TTC549 (cell line): ENCODE measurements around the gene HECTD2.
"Not testable (repeated sequence)": the region's sequence is repeated elsewhere in the genome, so short reads cannot be mapped to it uniquely, and the experiment has no call there.

ENCODE experiments used
- FAIRE-seq: peaks from 2 replicates; lab custom pipeline; 2012; peaks lifted over from hg19 to GRCh38; lab: Jason Lieb, UNC

HECTD2 gene

DNA sequence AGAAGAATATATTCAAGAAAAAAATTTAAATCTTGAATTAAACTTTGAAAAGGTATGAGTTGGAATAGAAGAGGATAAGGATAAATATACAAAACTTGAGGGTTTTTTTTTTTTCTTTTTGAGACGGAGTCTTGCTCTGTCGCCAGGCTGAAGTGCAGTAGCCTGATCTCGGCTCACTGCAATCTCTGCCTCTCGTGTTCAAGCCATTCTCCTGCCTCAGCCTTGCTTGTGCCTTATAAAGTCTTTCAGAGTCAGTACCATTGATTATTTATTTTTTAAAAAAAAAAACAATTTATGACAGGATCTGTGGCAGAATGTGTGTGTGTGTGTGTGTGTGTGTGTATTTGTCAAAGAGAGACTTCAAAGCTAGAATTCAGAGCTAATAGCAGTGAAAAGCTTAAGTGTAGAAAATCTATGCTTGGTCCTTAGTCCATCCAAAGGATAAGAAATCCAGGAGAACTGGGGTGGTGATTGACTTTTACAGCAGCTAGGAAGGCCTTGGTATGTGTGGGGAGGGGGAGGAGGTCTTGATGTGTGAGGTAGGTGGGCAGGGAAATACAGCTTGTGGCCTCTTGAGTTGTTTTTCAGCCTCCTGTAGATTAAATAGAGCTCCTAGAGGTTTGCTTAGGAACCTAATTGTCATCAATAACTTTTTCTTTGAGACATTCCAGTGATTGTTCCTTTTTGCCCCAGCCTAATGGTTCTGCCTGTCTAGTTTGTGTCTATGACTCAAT, 2.4 kb downstream of the HECTD2 start:
- FAIRE-seq = no peak

DNA sequence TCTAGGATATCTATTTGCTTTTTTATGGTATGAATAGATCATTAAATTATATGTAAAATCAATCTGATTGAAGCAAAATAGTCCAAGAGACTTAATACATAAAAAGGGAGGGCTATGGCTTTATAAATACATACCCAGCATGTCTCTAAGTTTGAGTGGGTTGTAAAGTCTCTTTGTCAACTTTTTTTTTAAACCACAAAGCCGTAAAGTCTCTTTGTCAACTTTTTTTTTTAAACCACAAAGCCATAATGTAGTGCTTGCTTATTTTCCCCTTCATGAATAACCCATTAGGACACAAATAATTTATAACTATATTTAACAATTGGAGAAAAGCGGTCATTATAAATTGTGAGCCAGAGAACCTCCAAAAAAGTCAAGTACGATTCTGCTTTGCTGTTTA, 5.7 kb downstream of the HECTD2 start:
- FAIRE-seq = no peak

DNA sequence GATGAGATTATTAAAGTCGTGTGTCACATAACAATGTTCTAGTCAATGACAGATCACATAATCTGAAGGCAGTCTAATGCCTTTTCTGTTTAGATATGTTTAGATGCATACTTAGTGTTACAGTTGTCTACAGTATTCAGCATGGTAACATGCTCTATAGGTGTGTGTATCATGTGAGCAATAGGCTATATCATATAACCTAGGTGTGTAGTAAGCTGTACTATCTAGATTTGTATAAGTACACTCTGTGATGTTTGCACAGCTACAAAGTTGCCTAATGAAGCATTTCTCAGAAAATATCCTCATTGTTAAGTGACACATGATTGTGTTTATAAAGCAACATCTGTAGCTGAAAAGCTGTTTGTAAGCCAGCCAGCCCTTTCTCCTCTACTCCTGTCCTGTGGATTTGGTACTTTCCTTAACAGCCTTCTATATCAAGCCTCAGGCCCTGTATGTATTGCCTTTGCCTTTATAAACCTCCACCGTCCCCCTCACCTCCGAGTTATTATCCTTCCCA, 6.3 kb downstream of the HECTD2 start:
- FAIRE-seq = no peak

DNA sequence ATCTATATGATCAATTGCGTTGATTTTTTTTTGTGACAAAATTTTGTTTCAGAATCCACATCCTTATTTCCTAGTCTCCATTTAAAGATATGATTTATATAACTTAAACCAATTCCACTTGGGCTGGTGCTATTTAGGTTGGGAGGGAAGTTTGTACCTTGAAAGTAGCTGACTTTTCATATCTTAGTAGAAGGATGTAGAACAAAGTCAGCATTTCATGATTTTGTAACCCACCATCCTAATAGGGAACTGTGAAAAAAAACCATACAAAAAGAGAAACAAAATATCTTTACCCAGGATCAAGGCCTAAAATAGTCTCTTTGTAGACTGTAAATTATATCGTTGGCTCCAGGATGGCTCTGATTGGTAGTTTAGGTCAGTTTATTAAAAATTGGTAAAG, 8.3 kb downstream of the HECTD2 start:
- no peak for FAIRE-seq

DNA sequence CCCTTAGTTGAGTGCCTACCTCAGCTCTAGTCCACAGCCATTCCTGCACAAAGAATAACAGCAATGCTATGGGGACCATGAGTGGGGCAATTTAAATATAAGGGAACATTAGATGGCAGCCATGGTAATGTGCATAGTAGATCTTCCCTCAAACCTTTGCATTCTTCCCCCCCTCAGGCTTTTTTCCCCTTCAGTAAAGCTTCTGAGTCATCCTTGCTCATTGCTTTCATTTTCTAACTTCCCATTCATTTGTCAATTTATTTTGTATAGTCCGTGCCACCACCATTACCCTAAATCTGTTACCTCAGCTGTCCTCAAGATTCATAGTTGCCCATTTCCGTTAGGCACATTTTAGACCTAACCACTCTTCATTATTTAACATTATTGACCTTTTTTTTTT, 10.7 kb downstream of the HECTD2 start:
- no peak for FAIRE-seq

DNA sequence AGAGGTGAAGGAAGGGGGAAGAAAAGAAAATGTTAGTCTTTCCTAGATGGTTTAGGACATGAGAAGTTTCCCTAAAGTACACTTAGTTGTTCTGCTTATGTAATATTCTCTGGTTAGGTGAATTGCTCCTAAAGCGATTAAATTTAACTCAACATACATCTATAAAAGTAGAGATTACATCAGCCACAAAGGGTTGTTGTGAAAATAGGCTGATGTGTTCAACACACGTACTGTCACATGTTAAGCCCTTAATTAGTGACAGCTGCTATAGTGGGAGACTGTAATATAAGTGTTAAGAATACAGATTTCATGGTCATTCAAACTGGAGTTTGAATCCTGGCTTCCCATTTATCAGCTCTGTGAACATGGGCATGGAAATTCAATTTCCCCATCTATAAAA, 12.8 kb downstream of the HECTD2 start:
- no peak for FAIRE-seq

DNA sequence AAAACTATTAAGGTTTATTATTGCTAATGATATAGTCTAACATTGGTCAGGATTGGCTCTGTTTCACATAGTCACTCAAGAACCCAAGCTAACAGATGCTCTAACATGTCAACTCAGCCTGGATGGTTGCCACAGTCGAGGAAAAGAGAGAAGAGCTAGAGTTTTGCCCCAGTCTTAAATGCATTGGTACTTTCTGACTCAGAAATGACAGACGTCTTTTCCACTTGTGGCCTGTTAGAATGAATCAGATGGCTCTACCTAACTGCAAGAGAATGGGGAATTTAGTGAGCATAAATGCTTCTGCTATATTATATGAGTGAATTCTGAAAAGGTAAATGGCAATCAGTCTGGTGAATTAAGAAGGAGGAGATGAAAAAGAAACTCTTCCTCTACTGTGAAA, 13.9 kb downstream of the HECTD2 start:
- FAIRE-seq = no peak

DNA sequence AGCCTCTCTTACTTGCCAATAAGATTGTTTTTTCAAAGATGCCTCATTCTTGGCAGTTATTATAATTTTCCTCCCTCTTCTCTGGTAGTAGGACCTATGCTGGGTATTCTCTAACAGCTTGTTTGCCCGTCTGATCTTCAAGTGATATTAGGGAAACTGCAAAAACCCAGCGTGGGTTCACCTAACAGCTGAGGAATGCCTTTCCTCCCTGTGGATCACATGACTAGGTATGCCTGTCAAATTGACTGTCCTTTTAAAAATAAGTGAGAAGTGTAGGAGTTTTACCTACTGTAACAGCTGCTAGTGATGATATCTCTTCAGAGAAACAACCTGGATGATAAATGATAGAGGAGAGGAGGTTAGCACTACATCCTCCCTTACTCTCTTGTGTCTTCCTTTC, 22.0 kb downstream of the HECTD2 start:
- no peak for FAIRE-seq

DNA sequence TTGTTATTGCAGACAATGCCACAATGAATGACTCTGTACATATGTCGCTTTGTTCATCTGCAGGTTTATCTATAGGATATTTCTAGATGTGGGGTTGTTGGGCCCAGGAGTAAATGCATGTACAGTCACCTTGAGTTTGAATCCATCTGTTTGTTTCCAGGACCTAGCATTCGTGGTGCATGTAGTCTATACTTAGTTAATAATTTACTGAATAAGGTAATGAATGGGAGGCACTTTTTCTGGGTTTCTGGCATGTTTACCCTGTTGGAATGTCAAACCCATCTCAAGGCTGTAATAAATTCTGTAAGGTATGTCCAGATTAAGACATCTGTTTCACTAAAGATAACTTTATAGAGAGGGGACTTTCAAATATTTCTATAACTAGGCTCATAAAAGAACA, 23.5 kb downstream of the HECTD2 start:
- FAIRE-seq = no peak

DNA sequence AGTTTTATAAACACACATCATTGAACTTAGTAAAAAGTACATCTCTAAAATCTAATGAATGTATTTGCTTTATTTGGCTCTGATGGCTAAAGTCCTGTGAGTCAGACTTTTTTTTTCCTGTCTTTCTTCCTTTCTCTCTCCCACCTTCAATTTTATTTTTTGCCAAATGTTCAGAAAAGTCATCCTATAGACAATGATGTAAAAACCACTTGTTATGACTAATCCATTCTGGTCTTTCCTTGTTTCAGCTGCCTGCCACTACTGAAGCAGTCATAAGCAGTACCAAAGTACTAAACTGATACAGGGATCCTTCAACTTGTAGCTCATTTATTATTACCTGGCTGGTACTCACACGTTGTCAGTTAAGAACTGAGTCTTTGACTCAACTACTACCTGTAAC, 23.9 kb downstream of the HECTD2 start:
- FAIRE-seq = no peak

DNA sequence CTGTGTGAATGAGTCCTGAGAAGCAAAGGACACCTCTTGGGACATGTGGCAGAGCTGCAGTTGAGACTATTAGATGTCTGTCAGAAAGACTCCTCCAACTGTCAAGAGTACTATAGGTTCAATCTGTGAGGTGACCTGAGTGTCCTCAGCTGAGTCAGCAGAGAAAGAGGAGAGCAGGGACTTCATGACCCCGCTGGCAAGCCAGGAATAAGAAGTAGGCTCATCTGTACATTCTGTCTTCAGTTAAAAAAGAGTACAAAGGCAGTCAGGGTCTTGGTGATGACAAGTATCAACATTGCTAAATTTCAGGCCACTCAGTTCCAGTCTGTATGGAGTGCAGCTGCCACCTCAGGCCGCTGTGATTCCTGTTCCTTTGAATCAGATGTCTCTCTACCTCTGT, 25.1 kb downstream of the HECTD2 start:
- FAIRE-seq = no peak

DNA sequence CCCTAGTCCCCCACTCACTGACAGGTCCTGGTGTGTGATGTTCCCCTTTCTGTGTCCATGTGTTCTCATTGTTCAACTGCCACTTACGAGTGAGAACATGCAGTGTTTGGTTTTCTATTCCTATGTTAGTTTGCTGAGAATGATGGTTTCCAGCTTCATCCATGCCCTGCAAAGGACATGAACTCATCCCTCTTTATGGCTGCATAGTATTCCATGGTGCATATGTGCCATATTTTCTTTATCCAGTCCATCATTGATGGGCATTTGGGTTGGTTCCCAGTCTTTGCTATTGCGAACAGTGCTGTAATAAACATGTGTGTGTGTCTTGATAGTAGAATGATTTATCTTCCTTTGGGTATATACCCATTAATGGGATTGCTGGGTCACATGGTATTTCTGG, 28.1 kb downstream of the HECTD2 start:
- FAIRE-seq = not testable (repeated sequence)

DNA sequence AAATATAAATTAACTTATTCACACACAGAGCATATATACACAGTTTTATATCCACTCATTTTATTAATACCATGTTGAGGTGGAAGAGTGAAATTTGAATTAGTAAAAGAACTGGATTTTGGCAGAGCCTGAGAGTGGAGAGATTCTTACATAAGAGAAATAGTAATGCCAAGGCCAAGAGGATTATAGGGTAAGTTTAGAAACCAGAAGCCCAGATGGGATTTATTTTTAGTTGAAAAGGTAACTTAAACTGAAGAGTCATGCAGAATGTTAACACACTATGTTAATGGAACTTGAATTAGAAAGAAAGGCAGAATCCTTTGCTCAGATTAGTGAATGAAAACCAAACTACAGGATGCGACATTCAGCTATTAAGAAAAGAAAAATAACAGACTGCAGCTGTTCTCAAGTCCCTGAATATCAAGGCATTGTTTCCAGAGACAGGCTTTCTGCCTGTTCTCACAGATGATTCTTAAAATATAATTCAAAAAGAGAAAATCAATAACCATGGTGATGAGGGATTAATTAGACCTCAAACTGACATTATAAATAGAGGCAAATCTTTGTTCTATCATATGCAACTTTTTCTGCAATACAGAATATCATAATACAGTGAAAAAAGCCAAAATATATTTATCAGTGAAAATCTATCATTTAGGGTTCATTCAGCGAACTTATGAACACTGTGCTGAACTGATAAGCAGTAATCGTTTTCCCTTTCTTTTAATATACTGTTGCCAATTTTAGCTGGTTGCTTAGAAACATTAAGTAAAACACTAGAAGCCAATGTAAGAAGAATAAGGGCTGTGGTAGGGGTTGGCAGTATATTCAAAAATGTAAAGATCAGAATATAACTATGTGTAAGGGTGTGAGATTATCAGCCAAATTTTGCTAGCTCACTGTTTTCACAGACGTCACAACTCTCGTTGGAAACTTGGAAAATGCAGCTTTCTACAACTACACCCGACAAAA, 34.4 kb downstream of the HECTD2 start:
- FAIRE-seq = no peak

DNA sequence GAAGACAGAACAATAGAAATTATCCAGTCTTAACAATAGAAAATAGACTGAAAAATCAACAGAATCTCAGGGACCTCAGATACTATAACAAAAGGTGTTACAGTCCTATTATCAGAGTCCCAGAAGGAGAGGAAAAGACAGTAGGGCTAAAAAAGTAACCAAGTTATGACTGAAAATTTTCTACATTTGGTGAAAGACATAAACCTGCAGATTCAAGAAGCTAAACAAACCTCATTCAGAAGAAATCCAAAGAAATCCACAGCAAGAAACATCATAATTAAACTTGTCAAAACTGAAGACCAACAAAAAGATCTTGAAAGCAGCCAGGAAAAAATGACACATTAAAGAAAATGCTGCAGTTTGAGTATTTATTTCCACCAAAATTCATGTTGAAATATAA, 41.9 kb downstream of the HECTD2 start:
- no peak for FAIRE-seq

DNA sequence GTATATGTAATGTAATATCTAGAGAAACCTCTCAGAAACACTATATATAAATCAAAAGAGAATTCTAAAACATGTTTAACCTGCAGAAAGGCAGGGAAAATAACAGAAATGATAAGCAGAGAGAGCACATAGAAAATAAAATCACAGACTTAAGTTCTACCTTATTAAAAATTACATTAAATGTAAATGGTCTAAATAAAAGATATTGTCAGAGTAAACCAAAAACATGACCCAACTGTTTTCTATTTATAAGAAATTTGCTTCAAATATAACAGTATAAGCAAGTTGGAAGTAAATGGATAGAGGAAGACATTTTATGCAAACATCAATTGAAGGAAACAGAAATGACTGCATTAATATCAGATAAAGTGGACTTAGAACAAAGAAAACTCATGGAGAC, 43.4 kb downstream of the HECTD2 start:
- no peak for FAIRE-seq

DNA sequence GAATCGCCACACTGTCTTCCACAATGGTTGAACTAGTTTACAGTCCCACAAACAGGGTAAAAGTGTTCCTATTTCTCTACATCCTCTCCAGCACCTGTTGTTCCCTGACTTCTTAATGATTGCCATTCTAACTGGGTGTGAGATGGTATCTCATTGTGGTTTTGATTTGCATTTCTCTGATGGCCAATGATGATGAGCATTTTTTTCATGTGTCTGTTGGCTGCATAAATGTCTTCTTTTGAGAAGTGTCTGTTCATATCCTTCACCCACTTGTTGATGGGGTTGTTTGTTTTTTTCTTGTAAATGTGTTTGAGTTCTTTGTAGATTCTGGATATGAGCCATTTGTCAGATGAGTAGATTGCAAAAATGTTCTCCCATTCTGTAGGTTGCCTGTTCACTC, 45.0 kb downstream of the HECTD2 start:
- not testable (repeated sequence) for FAIRE-seq

DNA sequence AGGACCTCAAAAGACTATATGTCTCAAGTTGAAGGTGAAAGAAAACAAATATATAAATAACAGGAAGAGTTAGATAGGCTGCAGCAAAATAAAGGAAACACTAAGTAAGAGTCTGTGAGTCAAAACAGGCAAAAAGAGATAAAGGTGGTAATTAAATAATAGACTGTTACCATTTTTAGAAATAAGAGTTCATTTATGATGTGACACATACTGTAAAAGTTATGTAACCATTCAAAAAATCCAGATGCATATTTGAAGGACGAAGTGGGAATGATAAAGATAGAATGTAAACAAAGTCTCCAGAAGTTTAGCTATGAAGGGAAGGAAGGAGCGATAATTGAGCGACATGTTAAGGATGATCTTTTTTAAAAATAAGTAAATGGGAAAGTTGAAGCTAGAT, 50.5 kb downstream of the HECTD2 start:
- no peak for FAIRE-seq

DNA sequence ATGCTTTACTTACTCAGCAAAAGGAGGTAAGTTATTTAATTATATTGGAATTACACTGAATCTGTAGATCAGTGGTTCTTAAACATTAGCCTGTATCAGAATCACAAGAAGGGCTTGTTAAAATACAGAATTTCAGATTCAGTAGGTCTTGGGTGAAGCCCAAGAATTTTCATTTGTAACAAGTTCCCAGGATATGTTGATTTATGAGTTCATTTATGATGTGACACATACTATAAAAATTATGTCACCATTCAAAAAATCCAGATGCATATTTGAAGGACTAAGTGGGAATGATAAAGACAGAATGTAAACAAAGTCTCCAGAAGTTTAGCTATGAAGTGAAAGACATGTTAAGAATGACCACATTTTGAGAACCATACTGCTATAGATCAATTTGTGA, 52.3 kb downstream of the HECTD2 start:
- FAIRE-seq = no peak

DNA sequence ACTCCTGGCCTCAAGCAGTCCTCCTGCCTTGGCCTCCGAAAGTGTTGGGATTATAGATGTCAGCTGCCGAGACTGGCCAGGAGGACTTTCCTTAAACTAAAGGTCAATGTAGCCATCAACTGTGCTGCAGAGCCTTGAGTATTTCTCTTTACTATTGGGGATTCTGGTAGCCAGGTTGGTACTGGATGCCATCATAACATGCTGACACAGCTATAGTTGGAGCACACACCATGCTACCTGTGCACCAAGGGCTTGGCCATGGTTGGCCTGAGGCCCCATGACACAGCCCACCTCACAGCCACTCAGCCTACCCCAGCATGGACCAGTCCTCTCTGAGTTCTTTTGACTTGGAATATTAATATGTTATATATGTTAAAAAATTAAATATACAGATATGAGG, 54.4 kb downstream of the HECTD2 start:
- FAIRE-seq = no peak

DNA sequence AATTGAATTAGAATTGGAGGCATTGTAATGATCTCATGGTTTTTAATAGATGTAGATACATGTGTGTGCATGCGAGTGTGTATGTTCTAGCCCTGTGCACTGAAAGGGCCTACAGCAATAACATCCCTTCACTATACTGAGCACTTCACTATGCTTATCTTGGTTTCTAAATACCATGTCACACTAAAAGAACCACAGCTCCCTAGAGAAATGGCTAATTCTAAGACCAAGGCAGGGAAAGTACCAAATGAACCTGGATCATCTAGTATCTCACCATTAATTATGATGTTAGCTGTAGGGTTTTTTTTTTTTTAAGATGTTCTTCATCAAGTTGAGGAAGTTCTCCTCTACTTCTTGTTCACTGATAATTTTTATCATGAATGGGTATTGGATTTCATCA, 55.1 kb downstream of the HECTD2 start:
- no peak for FAIRE-seq

DNA sequence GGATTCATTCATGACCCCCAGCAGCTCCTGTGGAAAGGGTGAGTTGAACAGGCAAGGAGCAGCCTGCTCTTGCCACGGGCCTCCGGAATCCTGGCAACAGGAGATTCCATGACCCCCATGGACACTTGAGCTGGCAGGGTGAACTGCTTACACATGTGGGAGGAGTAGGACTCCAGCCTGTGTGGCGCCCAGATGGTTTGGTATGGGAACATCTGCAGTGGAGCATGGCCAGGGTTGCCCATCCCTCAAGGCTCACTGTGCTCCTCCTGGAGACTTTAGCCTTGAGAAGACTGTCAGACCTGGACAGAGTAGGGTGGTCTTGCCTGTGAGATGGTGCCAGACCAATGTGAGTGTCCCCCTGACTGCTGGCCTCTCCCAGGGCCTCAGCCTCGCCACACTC, 57.0 kb downstream of the HECTD2 start:
- FAIRE-seq = no peak

DNA sequence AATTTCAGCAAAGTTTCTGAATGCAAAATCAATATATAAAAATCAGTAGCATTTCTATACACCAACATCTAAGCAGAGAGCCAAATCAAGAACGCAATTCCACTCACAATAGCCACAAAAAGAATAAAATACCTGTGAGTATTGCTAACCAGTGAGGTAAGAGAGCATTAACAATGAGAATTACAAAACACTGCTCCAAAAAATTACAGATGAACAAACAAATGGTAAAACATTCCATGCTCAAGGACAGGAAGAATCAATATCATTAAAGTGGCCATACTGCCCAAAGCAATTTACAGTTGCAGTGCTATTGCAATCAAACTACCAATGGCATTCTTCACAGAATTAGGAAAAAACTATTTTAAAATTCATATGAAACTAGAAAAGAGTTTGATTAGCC, 61.5 kb downstream of the HECTD2 start:
- FAIRE-seq = no peak

DNA sequence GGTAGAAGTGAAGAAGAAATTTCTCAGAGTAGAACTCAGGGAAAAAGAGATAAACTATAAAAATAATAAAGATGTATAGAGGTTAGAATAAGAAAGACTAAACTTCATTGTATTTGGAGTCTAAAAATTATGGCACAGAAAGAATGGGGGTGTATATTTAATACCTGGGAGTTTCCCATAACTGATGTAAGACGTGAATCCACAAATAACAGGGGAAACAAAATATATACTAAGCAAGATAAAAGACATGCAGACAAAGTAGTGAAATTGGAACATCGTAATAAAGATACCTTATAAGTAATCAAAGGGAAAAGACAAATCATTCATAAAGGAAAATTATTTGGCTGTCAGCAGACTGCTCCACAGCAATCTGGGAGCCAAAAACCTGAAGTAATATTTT, 62.8 kb downstream of the HECTD2 start:
- FAIRE-seq = no peak

DNA sequence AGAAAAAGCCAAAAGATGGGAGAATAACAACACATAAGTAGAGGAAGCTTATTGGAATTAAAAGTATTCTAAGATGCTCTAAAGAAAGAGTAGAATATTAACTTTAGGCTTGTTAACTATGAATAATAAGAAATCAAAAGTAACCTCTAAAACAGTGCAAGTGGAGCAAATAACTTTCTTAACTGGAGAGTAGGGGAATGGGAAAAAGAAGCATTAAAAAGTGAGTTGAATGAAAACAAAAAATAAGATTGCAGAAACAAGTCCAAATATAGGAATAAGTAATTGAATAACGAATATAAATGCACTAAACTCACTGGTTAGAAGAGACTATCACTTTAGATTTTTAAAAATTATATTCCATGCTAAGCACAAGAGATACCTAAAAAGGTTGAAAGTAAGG, 63.9 kb downstream of the HECTD2 start:
- no peak for FAIRE-seq
